Measurements from ENCODE around the gene ZMIZ1. TPM values are rescaled to one million over a fixed set of nuclear protein-coding genes. Genes with fewer than 3 reads are reported as not detected.
"Not testable (repeated sequence)": the region's sequence is repeated elsewhere in the genome, so short reads cannot be mapped to it uniquely, and the experiment has no call there.

The ZMIZ1 gene
- total RNA-seq, 1 donor from 2014 or later = 80.4 TPM

DNA sequence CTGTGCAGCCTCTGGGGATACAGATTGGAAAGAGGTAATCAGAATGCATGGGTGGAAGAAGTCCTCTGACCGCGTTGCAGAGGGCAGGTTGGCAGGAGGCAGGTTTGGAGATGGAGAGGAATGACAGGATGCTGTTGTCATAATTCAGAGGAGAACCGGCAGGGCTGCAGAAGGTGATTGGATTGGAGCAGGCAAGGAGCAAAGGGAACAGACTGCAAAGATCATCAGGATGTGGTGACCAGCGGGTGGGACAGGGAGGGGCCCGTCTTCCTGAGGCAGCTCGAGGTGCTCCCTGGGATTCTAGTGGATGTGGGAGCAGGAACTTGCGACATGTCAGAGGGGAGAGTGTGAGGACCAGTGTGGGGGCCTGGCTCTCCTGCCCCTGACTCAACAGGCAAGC is 200.0 kb downstream of the ZMIZ1 start:
- intact Hi-C loops (cut with micrococcal nuclease) = no loop called here

DNA sequence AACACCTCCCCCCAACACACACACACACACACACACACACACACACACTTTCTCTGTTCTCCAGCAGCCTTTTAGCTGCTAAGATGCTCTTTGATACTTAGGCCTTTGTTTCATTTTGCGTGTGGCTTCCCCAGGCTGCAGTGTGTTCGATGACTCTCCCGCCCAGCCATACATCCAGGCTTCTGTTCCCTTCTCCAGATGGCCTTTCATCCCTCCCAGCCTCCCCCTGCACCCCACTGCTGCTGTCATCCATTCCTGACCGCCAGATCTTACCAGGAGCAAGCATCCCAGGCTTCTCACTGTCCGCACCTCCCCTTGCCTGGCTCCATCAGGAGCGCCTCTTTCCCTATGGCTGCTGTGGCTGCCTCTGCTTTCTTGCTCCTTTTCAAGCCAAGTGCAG is 200.7 kb downstream of the ZMIZ1 start:
- Mint-ChIP-seq H3K36me3 (ENCODE audit: low read depth) (peaks cover 15% of the 10 kb centered on the region), H3K27me3 (ENCODE audit: low read depth) (no peaks in the 10 kb centered on the region), H3K27ac (peak overlapping the region; percentile 5), H3K4me3 (ENCODE audit: low read depth) (no peak overlapping the region), H3K4me1 (ENCODE audit: low read depth) (peaks cover 27% of the 10 kb centered on the region), H3K9me3 (no peaks in the 10 kb centered on the region)
- no peak for DNase-seq (ENCODE audit: low spot score)
- intact Hi-C loops (cut with micrococcal nuclease) = no loop called here

More for the DNA sequence above, 200.0 kb downstream of the ZMIZ1 start:
- Mint-ChIP-seq H3K4me1 (ENCODE audit: low read depth) (peaks cover 28% of the 10 kb centered on the region), H3K4me3 (ENCODE audit: low read depth) (no peak overlapping the region), H3K9me3 (no peaks in the 10 kb centered on the region), H3K27ac (no peak overlapping the region), H3K27me3 (ENCODE audit: low read depth) (no peaks in the 10 kb centered on the region), H3K36me3 (ENCODE audit: low read depth) (peaks cover 15% of the 10 kb centered on the region)
- DNase-seq (ENCODE audit: low spot score) = no peak

GRCh38 chr10:79269969-79270368 is 201.2 kb downstream of the ZMIZ1 start:
- no peak for DNase-seq (ENCODE audit: low spot score)
- H3K36me3 Mint-ChIP-seq (ENCODE audit: low read depth) = peaks cover 15% of the 10 kb centered on the region
- peaks cover 25% of the 10 kb centered on the region for H3K4me1 Mint-ChIP-seq (ENCODE audit: low read depth)
- no peak overlapping the region for H3K4me3 Mint-ChIP-seq (ENCODE audit: low read depth)
- no peak overlapping the region for H3K27ac Mint-ChIP-seq
- H3K27me3 Mint-ChIP-seq (ENCODE audit: low read depth) = no peaks in the 10 kb centered on the region
- intact Hi-C loops (cut with micrococcal nuclease) = no loop called here
- H3K9me3 Mint-ChIP-seq = no peaks in the 10 kb centered on the region

DNA sequence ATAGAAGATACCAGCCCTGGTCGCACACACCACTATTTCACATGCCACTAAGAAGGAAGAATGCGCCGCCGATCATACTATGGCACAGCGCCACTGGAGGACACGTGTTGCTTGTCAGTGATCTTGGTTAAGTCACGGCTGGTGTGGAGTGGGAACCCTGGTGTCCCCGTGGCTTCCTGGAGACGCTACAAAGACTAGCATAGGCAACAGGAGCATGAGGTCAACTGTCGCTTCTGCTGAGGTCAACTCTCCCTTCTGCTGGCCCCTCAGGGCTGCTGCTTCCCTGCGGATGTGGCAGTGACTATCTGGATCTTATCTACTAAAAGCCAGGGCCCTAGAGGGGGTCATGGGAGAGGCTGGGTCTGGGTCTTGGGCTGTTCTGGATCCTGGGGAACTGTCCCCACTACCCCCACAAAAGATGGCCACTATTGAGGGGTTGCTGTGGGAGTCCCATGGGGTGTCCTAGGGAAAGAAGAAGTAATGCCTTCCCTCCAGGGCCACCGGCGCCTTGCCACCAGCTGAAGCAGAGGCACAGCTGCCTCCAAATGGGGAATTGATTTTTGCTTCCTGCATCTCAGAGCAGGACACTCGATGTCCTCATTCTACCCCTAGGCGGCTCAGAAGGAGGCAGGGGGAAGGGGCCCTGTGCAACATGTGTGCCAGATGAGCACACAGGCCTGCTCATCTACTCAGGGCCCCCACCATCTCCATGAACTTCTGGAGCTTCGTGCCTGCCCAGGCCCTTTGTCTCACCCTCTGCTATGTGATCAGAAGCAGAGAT is 201.9 kb downstream of the ZMIZ1 start:
- no peak overlapping the region for H3K4me3 Mint-ChIP-seq (ENCODE audit: low read depth)
- intact Hi-C loops (cut with micrococcal nuclease) = no loop called here
- no peaks in the 10 kb centered on the region for H3K27me3 Mint-ChIP-seq (ENCODE audit: low read depth)
- no peaks in the 10 kb centered on the region for H3K9me3 Mint-ChIP-seq
- no peak for DNase-seq (ENCODE audit: low spot score)
- H3K4me1 Mint-ChIP-seq (ENCODE audit: low read depth) = peaks cover 25% of the 10 kb centered on the region
- peaks cover 15% of the 10 kb centered on the region for H3K36me3 Mint-ChIP-seq (ENCODE audit: low read depth)
- no peak overlapping the region for H3K27ac Mint-ChIP-seq

DNA sequence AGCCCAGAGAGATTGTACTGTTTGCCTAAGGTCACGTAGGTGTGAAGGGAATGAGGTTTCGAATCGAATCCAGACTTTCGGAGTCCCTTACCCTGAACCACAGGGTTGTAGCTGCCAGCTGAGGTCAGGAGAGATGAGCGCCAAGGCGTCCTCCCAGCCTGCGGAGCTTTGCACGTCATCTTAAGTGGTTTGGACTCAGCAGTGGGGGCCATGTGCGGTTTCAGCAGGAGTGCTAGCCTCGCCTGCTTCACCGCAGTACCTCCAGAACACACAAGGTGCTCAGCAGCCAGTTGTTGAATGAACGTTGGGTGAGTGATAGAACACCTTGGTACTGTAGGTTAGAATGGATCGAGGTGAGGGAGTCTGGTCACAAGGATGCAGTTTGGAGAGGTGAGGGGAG is 203.6 kb downstream of the ZMIZ1 start:
- peaks cover 9% of the 10 kb centered on the region for H3K4me1 Mint-ChIP-seq (ENCODE audit: low read depth)

DNA sequence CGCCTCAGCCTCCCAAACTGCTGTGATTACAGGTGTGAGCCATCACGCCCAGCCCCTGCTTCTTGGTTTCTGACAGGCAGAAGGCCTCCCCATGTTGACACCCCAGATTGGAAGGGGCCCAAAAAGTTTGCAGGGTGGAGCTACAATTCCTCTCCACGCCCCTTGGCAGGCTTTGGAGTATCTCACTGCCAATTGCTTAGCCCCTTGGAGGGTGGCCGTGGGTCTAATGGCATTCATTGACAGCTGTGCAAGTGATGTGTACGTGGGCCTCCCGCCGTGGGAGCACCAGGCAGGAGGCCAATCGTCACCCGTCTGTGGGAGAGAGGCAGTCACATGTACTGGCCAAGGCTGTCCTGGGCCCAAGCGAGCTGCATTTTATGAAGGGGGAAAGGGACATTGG is 204.8 kb downstream of the ZMIZ1 start:
- intact Hi-C loops (cut with micrococcal nuclease) = no loop called here
- no peak for DNase-seq (ENCODE audit: low spot score)
- Mint-ChIP-seq H3K27me3 (ENCODE audit: low read depth) (no peaks in the 10 kb centered on the region), H3K36me3 (ENCODE audit: low read depth) (peaks cover 24% of the 10 kb centered on the region), H3K9me3 (no peaks in the 10 kb centered on the region), H3K4me3 (ENCODE audit: low read depth) (no peak overlapping the region), H3K27ac (no peak overlapping the region), H3K4me1 (ENCODE audit: low read depth) (peaks cover 3% of the 10 kb centered on the region)

More for the DNA sequence above, 203.6 kb downstream of the ZMIZ1 start:
- H3K36me3 Mint-ChIP-seq (ENCODE audit: low read depth) = peaks cover 19% of the 10 kb centered on the region
- H3K4me3 Mint-ChIP-seq (ENCODE audit: low read depth) = no peak overlapping the region
- intact Hi-C loops (cut with micrococcal nuclease) = no loop called here
- H3K27ac Mint-ChIP-seq = no peak overlapping the region
- no peaks in the 10 kb centered on the region for H3K27me3 Mint-ChIP-seq (ENCODE audit: low read depth)
- DNase-seq (ENCODE audit: low spot score) = no peak
- no peaks in the 10 kb centered on the region for H3K9me3 Mint-ChIP-seq

DNA sequence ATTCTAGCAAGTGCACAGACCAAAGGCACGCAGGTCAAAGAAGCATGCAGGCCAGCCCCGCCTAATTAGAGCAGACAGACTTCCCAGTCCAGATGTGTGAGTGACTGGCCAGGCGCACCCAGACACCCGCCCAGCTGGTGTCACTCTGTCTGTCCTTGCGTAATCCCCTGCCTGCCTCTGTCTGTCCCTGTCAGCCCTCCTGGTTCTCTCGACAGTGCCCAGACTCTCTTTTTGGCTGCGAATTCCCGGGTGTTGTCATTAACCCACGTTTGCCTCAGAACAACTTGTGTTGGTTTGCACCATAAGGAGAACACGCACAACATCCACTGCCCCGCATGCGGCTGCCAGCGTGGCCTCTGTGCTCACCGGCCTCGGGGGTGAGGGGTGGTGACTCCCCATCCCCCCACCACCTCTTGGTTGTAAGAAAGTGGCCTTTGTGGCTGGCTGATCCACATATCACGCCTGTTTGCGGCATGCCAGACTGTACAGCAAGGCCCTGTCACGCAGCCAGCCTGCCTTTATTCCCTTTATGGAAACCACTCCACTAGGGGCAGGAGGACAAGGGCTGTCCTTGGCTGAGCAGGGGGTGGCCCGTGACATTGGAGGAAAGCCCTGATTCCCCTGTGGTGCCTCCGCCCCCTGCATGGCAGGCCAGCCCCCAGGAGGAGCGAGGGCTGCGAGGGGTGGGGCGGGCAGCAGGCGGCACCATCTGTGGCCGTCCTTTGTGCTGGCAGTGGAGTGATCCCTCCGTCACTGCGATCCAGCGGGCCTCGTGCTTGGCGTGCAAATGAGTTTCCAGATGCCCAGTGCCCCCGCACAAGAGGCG is 205.7 kb downstream of the ZMIZ1 start:
- no peaks in the 10 kb centered on the region for H3K9me3 Mint-ChIP-seq
- peaks cover under 1% of the 10 kb centered on the region for H3K4me1 Mint-ChIP-seq (ENCODE audit: low read depth)
- intact Hi-C loops (cut with micrococcal nuclease) = no loop called here
- H3K27me3 Mint-ChIP-seq (ENCODE audit: low read depth) = no peaks in the 10 kb centered on the region
- no peak for DNase-seq (ENCODE audit: low spot score)
- H3K36me3 Mint-ChIP-seq (ENCODE audit: low read depth) = peaks cover 25% of the 10 kb centered on the region
- no peak overlapping the region for H3K4me3 Mint-ChIP-seq (ENCODE audit: low read depth)
- H3K27ac Mint-ChIP-seq = no peak overlapping the region

GRCh38 chr10:79275105-79275430 is 206.3 kb downstream of the ZMIZ1 start:
- Mint-ChIP-seq H3K4me3 (ENCODE audit: low read depth) (no peak overlapping the region), H3K36me3 (ENCODE audit: low read depth) (peaks cover 22% of the 10 kb centered on the region), H3K27me3 (ENCODE audit: low read depth) (no peaks in the 10 kb centered on the region), H3K4me1 (ENCODE audit: low read depth) (no peaks in the 10 kb centered on the region), H3K27ac (no peak overlapping the region), H3K9me3 (no peaks in the 10 kb centered on the region)
- DNase-seq (ENCODE audit: low spot score) = no peak
- intact Hi-C loops (cut with micrococcal nuclease) = no loop called here

DNA sequence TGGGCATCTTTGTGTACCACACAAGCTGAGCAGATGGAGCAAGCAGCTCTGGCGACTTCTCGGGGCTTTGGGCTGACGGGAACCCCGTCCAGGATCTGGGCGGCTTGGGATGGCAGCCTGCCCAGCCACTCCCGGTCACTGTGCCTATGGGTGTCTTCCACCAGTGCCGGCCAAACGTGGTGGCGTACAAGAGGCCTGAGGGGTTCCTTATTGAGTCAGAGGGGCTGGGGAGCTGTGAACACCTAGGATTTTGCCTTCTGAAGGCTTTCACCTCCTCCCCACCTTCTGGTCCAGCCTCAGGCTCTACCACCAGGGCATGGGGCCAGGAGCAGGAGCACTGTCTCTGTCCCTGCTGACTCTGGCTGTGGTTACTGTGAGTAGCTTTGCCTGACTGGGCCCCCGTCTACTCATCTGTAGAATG is 206.7 kb downstream of the ZMIZ1 start:
- Mint-ChIP-seq H3K27ac (no peak overlapping the region), H3K4me3 (ENCODE audit: low read depth) (no peak overlapping the region)
- no peak for DNase-seq (ENCODE audit: low spot score)

GRCh38 chr10:79277579-79278269 is 209.0 kb downstream of the ZMIZ1 start:
- no peak overlapping the region for H3K4me3 Mint-ChIP-seq (ENCODE audit: low read depth)
- intact Hi-C loops (cut with micrococcal nuclease) = no loop called here
- no peak for DNase-seq (ENCODE audit: low spot score)
- no peaks in the 10 kb centered on the region for H3K9me3 Mint-ChIP-seq
- H3K27me3 Mint-ChIP-seq (ENCODE audit: low read depth) = no peaks in the 10 kb centered on the region
- H3K4me1 Mint-ChIP-seq (ENCODE audit: low read depth) = peaks cover 5% of the 10 kb centered on the region
- peaks cover 44% of the 10 kb centered on the region for H3K36me3 Mint-ChIP-seq (ENCODE audit: low read depth)
- no peak overlapping the region for H3K27ac Mint-ChIP-seq

More for the DNA sequence above, 206.7 kb downstream of the ZMIZ1 start:
- Mint-ChIP-seq H3K4me1 (ENCODE audit: low read depth) (no peaks in the 10 kb centered on the region), H3K9me3 (no peaks in the 10 kb centered on the region), H3K36me3 (ENCODE audit: low read depth) (peaks cover 24% of the 10 kb centered on the region), H3K27me3 (ENCODE audit: low read depth) (no peaks in the 10 kb centered on the region)
- intact Hi-C loops (cut with micrococcal nuclease) = no loop called here

DNA sequence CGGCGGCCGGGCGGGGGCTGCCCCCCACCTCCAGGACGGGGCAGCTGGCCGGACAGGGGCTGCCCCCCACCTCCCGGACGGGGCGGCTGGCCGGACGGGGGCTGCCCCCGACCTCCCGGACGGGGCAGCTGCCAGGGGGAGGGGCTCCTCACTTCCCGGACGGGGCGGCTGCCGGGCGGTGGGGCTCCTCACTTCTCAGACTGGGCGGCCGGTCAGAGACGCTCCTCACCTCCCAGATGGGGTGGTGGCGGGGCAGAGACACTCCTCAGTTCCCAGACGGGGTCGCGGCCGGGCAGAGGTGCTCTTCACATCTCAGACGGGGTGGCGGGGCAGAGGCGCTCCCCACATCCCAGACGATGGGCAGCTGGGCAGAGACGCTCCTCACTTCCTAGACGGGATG is 210.3 kb downstream of the ZMIZ1 start:
- H3K9me3 Mint-ChIP-seq; H3K4me3 Mint-ChIP-seq (ENCODE audit: low read depth); H3K27ac Mint-ChIP-seq; DNase-seq (ENCODE audit: low spot score); H3K27me3 Mint-ChIP-seq (ENCODE audit: low read depth); intact Hi-C loops (cut with micrococcal nuclease): not testable (repeated sequence)
- Mint-ChIP-seq H3K4me1 (ENCODE audit: low read depth) (peaks cover 10% of the 10 kb centered on the region), H3K36me3 (ENCODE audit: low read depth) (peaks cover 49% of the 10 kb centered on the region)

DNA sequence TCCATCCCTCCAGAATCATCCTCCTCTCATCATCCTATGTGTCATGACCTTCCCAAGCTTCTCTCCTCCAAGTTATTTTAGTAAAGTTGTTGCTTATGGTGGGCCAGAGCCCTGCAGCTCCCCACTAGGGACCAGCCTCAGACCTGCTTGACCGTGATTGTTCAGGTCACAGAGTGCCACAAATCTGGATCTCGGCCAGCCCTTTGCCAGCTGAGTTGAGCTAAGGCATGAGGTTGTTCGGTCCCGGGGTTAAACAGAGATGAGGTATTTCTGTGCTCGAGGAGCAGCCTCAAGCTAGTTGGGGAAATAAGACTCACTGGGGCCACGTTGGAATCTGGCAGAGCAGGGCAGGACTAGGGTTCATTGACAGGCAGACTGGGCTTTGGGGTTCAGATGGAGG is 212.2 kb downstream of the ZMIZ1 start:
- Mint-ChIP-seq H3K4me1 (ENCODE audit: low read depth) (peaks cover 29% of the 10 kb centered on the region), H3K27ac (no peak overlapping the region), H3K27me3 (ENCODE audit: low read depth) (no peaks in the 10 kb centered on the region), H3K36me3 (ENCODE audit: low read depth) (peaks cover 63% of the 10 kb centered on the region), H3K9me3 (no peaks in the 10 kb centered on the region), H3K4me3 (ENCODE audit: low read depth) (no peak overlapping the region)
- DNase-seq (ENCODE audit: low spot score) = no peak
- intact Hi-C loops (cut with micrococcal nuclease) = no loop called here

- Mint-ChIP-seq H3K36me3 (ENCODE audit: low read depth) (peaks cover 63% of the 10 kb centered on the region), H3K27ac (no peak overlapping the region), H3K9me3 (no peaks in the 10 kb centered on the region), H3K4me3 (ENCODE audit: low read depth) (no peak overlapping the region), H3K27me3 (ENCODE audit: low read depth) (no peaks in the 10 kb centered on the region), H3K4me1 (ENCODE audit: low read depth) (peaks cover 43% of the 10 kb centered on the region)
- intact Hi-C loops (cut with micrococcal nuclease) = no loop called here
- DNase-seq (ENCODE audit: low spot score) = no peak
These were observed 213.6 kb downstream of the ZMIZ1 start for GRCh38 chr10:79282388-79282787.
